Kidney epithelial cell (primary cell): ENCODE results near the gene PDE6C. TPM values are rescaled to one million over a fixed set of nuclear protein-coding genes. Genes with fewer than 3 reads are reported as not detected.

Source experiments
- DNase-seq: peaks from one replicate; pipeline ENCODE4 v3.0.0-alpha.2; 2010; ENCODE audit warnings: low read depth
- H3K27me3 ChIP-seq: 2 replicates; pipeline ENCODE4 v1.6.0; 2011; ENCODE audit warnings: low read length; ENCODE audit not compliant: control insufficient read depth, insufficient read depth
- H3K36me3 ChIP-seq: 2 replicates; pipeline ENCODE4 v1.5.1; 2011; ENCODE audit warnings: low read length; ENCODE audit not compliant: control insufficient read depth, insufficient read depth
- H3K4me3 ChIP-seq: 2 replicates; pipeline ENCODE4 v1.5.1; 2011; ENCODE audit warnings: low read depth, mild to moderate bottlenecking, control low read depth, low read length
- total RNA-seq: library from RNA; depleted of rRNA; stranded (reverse); fragments of >200 nt; gene quantifications from 2 replicates; pipeline ENCODE4 v1.2.3, GENCODE V29; 2015
- TF ChIP-seq, protein P1 (sequence below): IDR thresholded peaks from 2 replicates; pipeline ENCODE4 v1.5.1; 2011; ENCODE audit warnings: mild to moderate bottlenecking, moderate library complexity, low read length, control low read depth, inconsistent platforms; ENCODE audit not compliant: insufficient read depth, poor library complexity, severe bottlenecking

Gene PDE6C
- total RNA-seq, 1 donor from 2014 or later: not detected

DNA sequence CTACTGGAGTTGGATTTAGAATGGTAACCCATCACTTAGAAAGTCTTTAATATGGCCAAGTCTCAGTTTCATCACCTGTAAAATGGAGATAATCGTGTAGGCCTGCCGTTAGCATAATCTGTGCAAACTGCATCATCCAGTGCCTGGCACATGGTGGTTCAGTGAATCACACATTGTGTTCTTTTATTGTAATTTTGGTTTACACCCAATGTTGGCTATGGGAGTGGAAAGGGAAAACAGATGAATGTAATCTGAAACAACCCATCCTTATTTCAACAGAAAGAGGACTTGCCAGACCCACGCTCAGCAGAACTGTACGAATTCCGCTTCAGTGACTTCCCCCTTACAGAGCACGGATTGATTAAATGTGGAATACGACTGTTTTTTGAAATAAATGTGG is 27.5 kb downstream of the PDE6C start:
- no peaks in the 10 kb centered on the region for H3K36me3 ChIP-seq
- H3K4me3 ChIP-seq: no peak overlapping the region
- TF ChIP-seq, protein P1, sequence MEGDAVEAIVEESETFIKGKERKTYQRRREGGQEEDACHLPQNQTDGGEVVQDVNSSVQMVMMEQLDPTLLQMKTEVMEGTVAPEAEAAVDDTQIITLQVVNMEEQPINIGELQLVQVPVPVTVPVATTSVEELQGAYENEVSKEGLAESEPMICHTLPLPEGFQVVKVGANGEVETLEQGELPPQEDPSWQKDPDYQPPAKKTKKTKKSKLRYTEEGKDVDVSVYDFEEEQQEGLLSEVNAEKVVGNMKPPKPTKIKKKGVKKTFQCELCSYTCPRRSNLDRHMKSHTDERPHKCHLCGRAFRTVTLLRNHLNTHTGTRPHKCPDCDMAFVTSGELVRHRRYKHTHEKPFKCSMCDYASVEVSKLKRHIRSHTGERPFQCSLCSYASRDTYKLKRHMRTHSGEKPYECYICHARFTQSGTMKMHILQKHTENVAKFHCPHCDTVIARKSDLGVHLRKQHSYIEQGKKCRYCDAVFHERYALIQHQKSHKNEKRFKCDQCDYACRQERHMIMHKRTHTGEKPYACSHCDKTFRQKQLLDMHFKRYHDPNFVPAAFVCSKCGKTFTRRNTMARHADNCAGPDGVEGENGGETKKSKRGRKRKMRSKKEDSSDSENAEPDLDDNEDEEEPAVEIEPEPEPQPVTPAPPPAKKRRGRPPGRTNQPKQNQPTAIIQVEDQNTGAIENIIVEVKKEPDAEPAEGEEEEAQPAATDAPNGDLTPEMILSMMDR: no peak
- no peak for DNase-seq
- H3K27me3 ChIP-seq: peaks cover 2% of the 10 kb centered on the region

DNA sequence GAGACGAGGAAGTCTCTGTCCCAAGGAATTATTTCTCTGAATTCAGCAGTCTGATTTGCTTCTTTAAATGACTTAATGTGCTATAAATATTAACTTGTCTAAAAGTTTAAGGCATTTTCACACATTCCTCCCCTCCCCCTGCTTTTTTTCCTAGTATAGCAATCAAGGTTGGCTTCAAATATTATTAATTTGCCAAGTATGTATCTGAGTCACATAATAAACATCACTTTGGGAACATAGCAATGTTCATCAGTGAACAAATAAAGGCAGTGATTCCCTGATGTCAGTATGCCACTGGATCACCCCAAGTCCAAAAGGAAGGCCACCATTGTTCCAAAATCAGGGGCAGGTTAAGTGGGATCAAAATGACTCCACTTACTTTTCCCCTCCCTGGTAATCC is 40.5 kb downstream of the PDE6C start:
- no peaks in the 10 kb centered on the region for H3K36me3 ChIP-seq
- DNase-seq: no peak
- H3K27me3 ChIP-seq: no peaks in the 10 kb centered on the region
- TF ChIP-seq, protein P1: no peak
- no peak overlapping the region for H3K4me3 ChIP-seq

DNA sequence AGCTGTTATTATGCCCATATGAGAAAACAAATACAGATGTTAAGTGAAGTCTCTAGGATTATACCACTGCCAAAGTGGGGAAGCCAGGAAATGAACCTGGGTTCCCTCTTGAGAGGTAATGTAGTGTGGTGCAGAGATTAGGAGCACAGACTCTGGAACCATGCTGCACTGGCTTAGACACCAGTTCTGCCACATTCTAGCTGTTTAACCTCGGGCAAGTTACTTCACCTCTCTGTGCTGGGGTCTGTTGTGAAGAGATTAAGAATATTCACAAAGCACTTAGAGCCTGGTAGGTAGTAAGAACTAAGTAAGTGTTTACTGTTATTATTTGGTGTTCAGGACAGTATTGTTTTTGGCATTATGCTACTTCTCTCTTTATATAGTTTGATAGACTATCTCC is 41.9 kb downstream of the PDE6C start:
- TF ChIP-seq, protein P1: no peak
- no peak for DNase-seq
- no peak overlapping the region for H3K4me3 ChIP-seq
- H3K36me3 ChIP-seq: no peaks in the 10 kb centered on the region
- H3K27me3 ChIP-seq: no peaks in the 10 kb centered on the region

DNA sequence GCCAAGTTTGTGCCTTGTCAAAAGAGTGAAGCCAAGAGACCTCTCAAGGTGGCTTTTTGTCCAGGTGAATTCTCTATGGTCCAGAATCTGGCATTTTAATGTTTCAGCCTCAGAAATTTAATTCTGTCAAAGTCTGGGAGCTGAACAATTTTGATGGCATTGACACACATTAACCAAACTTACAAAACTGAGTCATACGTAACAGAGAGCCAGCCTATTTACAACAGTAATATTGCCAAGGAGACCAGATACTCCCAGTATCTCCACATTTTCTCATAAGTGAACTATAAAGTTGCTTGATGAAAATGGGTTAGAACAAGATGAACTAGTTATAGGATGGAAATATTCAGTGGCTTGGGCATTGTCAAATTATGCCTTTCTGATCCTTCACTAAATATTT is 43.8 kb downstream of the PDE6C start:
- TF ChIP-seq, protein P1: no peak
- H3K27me3 ChIP-seq: no peaks in the 10 kb centered on the region
- H3K4me3 ChIP-seq: no peak overlapping the region
- H3K36me3 ChIP-seq: no peaks in the 10 kb centered on the region
- DNase-seq: no peak

DNA sequence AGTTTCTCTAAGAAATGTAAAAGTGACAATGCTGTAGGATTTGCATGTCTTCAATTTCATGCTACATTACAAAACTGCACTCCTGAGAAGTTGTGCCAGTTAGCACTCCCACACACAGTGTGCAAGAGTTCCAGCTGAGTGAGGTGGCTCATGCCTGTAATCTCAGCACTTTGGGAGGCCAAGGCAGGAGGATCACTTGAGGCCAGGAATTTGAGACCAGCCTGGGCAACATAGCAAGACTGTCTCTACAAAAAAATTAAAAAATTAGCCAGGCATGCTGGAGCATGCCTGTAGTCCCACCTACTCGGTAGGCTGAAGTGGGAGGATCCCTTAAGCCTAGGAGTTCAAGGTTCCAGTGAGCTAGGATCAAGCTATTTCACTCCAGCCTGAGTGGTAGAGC is 45.4 kb downstream of the PDE6C start:
- Histone ChIP-seq H3K36me3 (no peaks in the 10 kb centered on the region), H3K4me3 (no peak overlapping the region), H3K27me3 (no peaks in the 10 kb centered on the region)
- TF ChIP-seq, protein P1: no peak
- DNase-seq: no peak

DNA sequence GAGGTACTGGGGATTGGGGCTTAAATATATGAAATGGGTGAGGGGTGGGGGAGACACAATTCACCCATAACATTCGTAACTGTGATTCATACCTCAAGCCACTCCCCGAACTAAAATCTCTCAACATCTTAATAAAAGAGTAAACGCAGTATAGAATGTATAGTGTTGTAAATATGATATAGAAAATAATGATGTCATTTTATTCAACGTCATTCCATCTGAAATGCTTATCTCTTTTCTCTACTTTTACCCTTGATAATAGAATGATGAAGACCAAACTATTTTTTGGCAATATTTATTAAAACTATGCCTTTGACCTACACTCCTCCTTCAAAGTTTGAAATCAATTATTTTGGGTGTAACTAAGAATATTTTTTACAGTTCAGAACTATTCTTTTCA is 53.7 kb downstream of the PDE6C start:
- Histone ChIP-seq H3K27me3 (no peaks in the 10 kb centered on the region), H3K4me3 (no peak overlapping the region), H3K36me3 (no peaks in the 10 kb centered on the region)
- TF ChIP-seq, protein P1: no peak
- DNase-seq: no peak
